ENCODE data around the gene AKAP13.

The AKAP13 gene

DNA sequence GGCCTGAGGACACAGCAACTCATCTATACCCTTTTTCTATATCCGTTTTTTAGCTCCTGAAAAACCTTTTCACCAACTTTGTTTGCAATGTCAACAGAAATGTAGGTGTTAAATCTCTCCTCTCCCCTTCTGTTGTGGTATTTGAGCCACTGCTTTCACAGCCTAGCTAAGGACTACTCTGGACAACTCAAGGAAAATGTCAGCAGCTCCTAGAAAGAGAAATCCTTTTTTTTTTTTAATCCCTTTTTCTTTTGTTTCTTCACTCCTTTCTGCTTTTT lies 237.8 kb downstream of the AKAP13 start:
- TF ChIP-seq, protein P1, sequence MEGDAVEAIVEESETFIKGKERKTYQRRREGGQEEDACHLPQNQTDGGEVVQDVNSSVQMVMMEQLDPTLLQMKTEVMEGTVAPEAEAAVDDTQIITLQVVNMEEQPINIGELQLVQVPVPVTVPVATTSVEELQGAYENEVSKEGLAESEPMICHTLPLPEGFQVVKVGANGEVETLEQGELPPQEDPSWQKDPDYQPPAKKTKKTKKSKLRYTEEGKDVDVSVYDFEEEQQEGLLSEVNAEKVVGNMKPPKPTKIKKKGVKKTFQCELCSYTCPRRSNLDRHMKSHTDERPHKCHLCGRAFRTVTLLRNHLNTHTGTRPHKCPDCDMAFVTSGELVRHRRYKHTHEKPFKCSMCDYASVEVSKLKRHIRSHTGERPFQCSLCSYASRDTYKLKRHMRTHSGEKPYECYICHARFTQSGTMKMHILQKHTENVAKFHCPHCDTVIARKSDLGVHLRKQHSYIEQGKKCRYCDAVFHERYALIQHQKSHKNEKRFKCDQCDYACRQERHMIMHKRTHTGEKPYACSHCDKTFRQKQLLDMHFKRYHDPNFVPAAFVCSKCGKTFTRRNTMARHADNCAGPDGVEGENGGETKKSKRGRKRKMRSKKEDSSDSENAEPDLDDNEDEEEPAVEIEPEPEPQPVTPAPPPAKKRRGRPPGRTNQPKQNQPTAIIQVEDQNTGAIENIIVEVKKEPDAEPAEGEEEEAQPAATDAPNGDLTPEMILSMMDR (IDR thresholded peaks at IDR 0.05; ENCODE audit: extremely low read depth, missing control alignments), result no peak

DNA sequence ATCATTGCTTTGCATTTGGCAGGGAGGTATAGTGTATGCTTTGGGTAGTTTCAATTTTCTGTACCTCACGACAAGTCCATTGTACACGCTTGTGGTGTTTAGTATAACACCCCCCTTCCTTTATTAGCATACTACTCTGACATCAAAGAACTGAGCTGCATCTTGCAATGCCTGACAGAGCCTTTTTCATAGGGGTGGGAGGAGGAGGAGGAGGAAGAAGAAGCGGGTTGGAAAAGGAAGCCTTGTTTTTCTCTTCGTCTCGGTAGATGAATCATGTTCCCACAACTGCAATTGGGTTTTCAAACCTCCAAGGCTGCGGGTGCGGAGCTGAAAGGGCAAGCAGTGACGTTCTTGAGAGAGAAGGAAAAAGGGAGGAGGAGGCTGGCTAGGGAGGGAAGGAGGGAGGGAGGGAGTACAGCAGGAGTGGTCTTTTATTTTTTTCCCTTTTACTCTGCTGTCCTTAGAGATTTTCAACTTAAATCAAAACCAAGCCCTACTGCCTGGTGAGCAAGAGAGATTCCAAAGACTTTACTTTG lies 238.6 kb downstream of the AKAP13 start:
- peak; percentile 41 for DNase-seq (ENCODE audit: low spot score)
- TF ChIP-seq, protein P1 (IDR thresholded peaks at IDR 0.05; ENCODE audit: extremely low read depth, missing control alignments), result no peak

More for the DNA sequence above, 237.8 kb downstream of the AKAP13 start:
- no peak for DNase-seq (ENCODE audit: low spot score)

DNA sequence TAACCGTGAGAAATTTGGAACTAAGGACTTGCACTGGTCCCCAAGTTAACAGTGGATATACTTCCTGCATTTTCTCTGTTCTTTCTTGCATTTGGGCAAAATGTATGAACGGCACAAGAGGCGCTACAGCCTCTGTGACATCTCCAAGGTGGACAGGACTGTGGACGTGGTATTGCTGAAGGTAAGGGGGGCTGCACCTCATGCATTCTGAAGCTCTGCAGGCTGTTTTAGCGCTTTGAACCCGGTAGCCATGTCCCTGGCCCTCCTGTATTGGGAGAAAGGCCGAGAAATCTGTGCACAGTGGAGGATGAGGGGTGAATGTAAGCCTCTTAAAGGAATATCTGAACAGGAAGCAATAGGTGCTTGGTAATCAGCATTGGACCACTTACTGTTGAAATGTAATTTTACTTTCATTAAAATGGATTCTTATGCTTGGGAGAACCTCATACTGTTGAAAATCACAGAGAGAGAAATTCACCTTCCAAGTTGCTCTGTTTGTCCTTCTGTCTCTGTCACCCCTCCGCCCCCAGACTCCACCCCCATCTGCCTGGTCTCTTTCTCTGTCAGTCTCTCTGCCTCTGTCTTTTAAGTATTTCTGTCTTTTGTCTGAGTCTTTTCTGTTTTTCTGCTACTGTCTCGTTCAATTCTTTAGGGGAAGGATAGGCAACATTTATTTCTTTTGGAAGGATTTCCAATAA lies 239.7 kb downstream of the AKAP13 start:
- TF ChIP-seq, protein P1 (IDR thresholded peaks at IDR 0.05; ENCODE audit: extremely low read depth, missing control alignments), result no peak
- no peak for DNase-seq (ENCODE audit: low spot score)

DNA sequence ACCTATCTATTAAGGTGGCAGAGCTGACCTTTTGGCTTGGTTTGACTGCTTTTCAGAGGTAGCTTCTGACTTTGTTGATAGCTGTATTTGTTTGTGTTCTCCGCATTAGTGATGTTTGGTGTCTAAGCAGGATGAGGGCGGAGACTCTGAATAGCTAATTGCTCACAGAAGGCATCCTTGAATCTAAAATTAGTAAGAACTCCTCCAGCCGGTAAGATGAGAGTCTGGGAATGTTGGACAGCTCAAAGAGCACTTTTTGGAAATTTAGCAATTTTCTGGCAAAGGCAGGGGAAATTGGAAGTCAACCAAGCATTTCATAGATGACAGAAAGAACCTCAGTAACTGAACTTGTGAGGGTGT lies 240.3 kb downstream of the AKAP13 start:
- TF ChIP-seq, protein P1 (IDR thresholded peaks at IDR 0.05; ENCODE audit: extremely low read depth, missing control alignments), result no peak
- DNase-seq (ENCODE audit: low spot score), result no peak

DNA sequence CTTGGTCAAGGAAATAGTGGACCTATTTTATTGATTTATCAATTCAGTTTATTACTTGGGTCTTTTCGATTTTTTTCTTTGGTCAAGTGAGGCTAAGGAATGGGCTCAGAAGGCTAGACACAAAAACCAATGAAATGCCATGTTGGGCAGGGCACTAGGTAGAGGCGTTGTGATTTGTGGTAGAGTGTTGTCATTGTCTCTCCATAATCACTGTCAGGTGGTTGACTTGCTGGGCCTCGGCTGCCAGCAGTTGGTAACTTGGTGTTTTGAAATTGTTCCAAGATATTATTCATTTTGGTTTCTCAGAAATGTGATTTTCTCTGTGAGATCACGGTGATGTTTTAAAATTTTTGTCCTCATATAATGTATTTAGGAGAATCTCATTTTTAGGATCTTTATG lies 240.7 kb downstream of the AKAP13 start:
- TF ChIP-seq, protein P1 (IDR thresholded peaks at IDR 0.05; ENCODE audit: extremely low read depth, missing control alignments), result no peak
- DNase-seq (ENCODE audit: low spot score), result no peak

DNA sequence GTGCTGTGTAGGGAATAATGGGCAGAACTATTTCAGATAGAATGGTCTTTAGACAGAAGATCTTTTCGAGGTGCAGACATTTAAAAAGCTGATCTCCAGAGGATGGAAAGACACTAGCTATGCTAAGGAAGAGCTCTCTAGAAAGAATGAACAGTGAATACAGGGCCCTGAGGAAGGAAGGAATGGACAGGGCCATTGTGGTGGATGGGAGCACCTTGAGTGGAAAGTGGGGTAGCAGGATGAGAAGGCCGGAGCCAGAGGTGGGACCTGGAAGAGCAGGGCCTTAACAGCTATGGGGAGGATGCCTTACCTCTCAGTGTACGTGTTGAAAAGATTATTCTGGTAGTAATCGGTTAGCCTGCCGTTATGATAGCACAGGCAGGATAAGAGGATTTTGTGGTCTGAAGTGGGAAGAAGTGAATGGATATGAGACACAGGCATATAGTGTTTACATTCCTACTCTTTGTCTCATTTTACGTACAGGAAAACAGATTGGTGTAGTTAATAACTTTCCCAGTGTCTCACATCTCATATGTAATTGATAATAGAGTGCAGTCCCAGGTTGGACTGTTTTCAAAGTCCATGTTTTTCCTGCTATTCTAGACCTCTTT lies 241.9 kb downstream of the AKAP13 start:
- TF ChIP-seq, protein P1 (IDR thresholded peaks at IDR 0.05; ENCODE audit: extremely low read depth, missing control alignments), result no peak
- no peak for DNase-seq (ENCODE audit: low spot score)

DNA sequence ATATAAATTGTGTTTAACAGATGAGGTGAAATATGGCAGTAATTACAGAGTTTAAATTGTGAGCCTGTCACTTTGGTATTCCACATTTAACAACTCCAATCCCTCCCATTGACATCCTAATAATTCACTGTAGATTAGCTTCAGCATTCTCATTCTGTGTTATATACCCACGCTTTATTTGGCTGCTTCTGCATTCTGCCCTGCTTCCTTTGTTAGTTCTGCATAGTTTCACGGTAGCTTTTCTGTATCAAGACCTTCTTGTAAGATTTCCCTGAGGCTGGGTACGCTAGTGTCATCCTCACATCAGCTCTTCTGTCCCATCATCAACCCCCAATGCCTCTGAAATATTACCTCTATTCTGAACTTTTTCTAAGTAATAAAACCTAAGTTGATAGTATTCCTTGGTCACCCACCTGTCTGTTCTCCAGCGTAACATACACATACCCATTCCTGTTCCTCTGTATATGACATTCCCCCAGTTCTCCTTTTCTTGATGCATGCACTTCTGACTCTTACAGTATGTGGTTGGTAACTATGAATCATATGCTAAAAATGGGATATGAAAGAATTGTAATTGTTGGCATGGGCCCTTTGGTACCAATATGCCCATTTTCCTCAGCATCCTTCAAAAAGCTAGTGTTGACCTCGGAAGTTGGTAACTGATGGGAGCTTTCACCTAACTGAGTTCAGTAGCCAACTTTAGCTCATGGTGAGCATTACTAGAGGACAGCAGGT lies 243.1 kb downstream of the AKAP13 start:
- TF ChIP-seq, protein P1 (IDR thresholded peaks at IDR 0.05; ENCODE audit: extremely low read depth, missing control alignments), result no peak

More for the DNA sequence above, 243.1 kb downstream of the AKAP13 start:
- no peak for DNase-seq (ENCODE audit: low spot score)
